Stimulated activated CD8-positive, alpha-beta memory T cell treated with anti-CD3 and anti-CD28 coated beads, Interleukin-12 subunit alpha, Interleukin-12 subunit beta, amount 100 ng/mL, for 24 hours (primary cell): ENCODE data around the gene ERC2.
"Not testable (repeated sequence)": the region's sequence is repeated elsewhere in the genome, so short reads cannot be mapped to it uniquely, and the experiment has no call there.

Source experiments
- DNase-seq: peaks from one replicate; pipeline ENCODE4 v3.0.0-alpha.2; 2020; ENCODE audit errors: extremely low read depth

The ERC2 gene

GRCh38 chr3:56309465-56309864 lies 158.8 kb downstream of the ERC2 start:
- DNase-seq: no peak

GRCh38 chr3:56308471-56308870 lies 159.8 kb downstream of the ERC2 start:
- no peak for DNase-seq

- DNase-seq: no peak
Measured at GRCh38 chr3:56304069-56304468, 164.2 kb downstream of the ERC2 start.

DNA sequence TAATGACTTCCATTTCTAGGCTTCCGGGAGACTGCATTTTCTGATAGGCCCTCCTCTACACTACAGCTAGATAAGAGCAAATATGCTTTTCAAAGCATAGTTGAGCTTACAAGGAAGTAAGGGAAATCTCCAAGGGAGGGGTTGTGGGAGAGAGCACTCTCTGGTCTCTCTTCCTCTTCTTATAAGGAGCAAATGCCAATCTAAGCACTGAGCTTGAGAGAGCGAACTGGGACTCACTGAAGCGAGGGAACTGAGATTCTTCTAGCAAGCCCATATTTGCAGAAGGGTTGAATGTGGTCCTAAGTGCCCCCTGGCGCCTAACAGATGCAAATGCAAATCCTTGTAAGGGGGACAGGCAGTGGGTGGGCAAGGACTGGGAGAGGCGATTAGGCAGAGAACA lies 164.8 kb downstream of the ERC2 start:
- no peak for DNase-seq

GRCh38 chr3:56302417-56302816 lies 165.8 kb downstream of the ERC2 start:
- DNase-seq: no peak

DNA sequence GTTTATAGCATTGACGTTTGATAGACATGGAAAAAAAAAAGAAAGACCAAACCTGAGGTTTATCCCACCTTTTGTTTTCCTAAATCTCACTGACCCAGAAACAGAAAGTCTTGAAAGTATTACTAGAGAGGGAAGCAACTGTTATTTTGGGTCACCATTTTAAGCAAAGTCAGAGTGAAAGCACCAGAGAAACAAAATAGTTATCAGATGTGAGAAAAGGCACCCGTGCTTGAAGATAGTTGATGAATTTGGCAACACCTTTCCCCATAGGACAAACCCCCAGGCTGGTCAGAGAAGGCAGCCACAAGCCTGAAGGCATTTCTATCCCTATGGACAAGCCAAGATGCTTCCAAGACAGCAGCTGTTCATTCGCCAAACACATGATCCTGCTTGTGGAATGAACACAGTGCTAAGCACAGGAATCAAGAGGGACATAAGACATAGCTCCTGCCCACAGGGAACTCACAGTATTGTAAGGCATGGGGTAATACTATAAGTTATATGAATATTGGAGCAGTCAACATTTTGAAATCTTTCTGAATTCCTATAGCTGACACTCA lies 170.9 kb downstream of the ERC2 start:
- no peak for DNase-seq

GRCh38 chr3:56296361-56296760 lies 171.9 kb downstream of the ERC2 start:
- DNase-seq: no peak

- DNase-seq: no peak
Measured at GRCh38 chr3:56295161-56295560, 173.1 kb downstream of the ERC2 start.

GRCh38 chr3:56294286-56294685 lies 174.0 kb downstream of the ERC2 start:
- DNase-seq: no peak

DNA sequence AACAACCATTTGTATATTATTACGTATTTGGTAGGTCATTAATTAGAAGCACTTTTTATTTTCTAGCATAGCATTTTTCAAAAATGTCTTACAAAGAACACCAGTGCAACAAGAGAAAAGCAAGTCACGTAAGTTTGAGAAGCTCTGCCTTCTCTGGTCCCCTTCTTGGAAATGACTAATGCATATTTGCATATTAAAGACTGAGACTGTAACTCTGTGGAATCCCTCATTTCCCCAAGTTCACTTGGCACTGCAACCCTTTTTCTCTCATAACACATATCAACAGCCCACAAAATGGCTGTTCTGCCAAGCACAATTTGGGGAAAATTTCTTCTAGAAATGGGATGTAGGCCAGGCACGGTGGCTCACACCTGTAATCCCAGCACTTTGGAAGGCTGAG lies 176.3 kb downstream of the ERC2 start:
- DNase-seq: no peak

DNA sequence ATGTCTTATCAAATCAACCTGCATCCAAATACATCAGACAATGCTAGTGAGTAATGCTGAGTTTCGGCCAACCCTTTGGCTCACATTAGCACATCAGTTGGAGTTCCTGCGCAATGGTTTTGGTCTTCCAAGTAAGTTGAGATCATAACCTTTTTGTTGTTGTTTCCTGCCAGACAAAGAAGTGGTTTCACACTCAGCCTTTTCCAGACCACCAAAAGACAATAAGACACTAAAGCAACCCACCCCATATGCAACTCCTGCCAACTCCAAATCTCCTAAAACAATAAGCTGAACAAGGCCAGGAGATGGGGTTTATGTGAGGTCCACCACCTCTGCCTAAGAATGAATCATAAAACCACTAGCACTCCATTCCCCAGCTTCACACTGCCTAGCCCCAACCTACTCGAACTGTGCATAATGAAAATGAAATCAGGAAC lies 177.0 kb downstream of the ERC2 start:
- DNase-seq: no peak

- no peak for DNase-seq
Measured at GRCh38 chr3:56290374-56290773, 177.9 kb downstream of the ERC2 start.

GRCh38 chr3:56288258-56288657 lies 180.0 kb downstream of the ERC2 start:
- DNase-seq: no peak

- DNase-seq: no peak
Measured at GRCh38 chr3:56282341-56282740, 185.9 kb downstream of the ERC2 start.

DNA sequence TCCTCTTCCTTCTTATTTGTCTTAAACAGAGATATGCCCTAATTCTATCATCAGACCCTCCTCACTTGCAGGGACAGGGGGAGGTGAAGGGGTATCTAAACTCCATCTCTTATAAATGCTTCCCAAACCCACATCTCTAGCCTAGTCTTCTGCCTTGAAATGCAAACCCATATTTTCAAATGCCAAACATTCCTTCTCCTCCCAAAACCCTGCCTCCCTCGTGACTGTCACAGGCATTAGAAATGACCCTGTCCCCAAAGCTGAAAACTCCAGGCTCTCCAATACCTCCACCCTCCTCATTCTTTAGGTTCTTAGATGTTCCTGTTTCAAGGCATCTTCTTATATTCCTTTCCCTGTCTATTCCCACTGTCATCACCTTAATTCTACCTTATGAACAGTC lies 191.0 kb downstream of the ERC2 start:
- DNase-seq: no peak

- no peak for DNase-seq
Measured at GRCh38 chr3:56275120-56275519, 193.1 kb downstream of the ERC2 start.

DNA sequence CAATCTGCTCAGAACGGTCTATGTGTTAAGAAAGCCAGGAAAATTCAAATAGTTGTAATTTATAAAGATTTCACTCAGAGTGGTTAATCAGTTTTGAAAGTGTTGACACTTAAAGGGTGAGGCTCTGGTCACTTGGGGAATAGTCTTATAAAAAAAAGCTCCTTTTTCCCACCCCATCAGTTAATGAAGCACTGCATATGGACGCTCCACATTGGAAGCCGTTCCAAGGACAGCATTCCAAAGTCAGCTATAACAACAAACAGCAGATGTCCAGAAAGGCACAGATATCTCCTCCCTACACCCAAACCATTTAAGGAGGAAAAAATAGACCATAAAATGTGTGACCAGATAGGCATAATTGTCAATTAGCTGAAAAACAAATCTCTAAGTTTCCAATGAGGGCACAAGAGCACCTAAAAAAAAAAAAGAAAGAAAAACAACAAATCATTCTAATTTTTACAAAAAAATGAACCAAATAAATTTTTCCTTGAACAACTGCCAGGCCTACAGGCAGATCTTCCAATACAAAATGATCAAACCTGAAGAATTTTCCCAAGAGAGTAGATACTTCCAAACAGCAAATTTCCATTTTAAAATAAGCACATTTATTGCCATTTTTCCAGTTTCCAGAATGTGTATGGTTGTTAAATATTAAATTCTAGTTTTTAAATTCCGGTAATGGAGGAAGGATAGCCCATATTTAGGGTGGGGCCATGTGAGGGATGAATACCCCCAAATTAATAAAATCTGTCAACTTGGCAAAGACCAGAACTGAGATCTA lies 198.3 kb downstream of the ERC2 start:
- no peak for DNase-seq

- no peak for DNase-seq
Measured at GRCh38 chr3:56268616-56269383, 199.5 kb downstream of the ERC2 start.

DNA sequence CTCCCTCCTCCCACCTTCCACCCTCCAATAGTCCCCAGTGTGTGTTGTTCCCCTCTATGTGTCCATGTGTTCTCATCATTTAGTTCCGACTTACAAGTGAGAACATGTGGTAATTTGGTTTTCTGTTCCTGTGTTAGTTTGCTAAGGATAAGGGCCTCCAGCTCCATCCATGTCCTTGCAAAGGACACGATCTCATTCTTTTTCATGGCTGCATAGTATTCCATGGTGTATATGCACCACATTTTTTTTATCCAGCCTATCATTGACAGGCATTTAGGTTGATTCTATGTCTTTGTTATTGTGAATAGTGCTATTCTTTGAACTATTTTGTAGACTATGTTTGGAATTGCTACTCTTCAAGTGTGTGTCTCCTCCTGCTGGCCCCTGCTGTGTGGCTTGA lies 206.4 kb downstream of the ERC2 start:
- DNase-seq: not testable (repeated sequence)

DNA sequence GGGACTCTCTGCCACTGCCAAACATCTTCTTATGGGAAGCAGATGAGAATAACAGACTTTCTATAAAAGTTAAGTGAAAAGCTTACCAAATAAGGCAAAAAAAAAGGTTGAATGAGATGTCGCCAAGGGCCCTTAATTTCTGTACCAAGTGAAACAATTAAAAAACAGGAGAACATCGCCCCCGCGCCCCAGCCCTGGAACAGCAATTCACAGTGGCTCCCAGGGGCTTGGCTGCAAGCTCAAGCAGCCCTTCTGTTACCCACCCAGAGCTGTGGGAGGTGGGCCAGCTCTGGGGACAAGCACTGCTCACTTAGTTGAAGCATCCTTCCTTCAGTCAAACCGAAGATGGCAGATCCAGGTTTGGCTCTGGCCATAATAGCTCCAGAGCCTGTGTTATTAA lies 208.0 kb downstream of the ERC2 start:
- DNase-seq: no peak

GRCh38 chr3:56257826-56258225 lies 210.4 kb downstream of the ERC2 start:
- no peak for DNase-seq

GRCh38 chr3:56254835-56255234 lies 213.4 kb downstream of the ERC2 start:
- DNase-seq: no peak
